ENCODE measurements around the gene S100A4. TPM values are rescaled to one million over a fixed set of nuclear protein-coding genes. Genes with fewer than 3 reads are reported as not detected.

S100A4 gene
- total RNA-seq, 1 donor from 2014 or later: 337 TPM

DNA sequence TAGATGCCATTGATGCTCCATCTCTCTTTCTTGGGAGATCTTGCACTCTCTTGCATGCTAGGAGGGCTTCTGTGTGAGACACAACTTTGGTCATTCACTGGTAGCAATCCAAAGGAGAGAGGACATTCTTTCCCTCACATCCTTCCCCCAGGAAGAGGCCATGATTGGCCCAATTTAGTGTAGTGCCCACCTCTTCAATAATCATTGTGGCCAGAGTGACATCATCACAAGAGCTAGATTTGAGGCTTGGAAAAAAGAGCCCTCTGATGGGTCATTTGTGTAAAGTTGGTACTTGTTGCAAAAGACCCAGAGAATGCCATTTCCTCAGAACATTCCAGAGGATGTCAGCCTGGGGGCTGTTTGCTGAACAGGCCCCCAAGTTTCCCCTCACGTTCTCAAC lies 40.0 kb downstream of the S100A4 start:
- Mint-ChIP-seq H3K27ac (ENCODE audit: unreplicated experiment) (no peak overlapping the region), H3K27me3 (ENCODE audit: unreplicated experiment) (peaks cover 8% of the 10 kb centered on the region), H3K36me3 (ENCODE audit: unreplicated experiment) (no peaks in the 10 kb centered on the region), H3K9me3 (ENCODE audit: unreplicated experiment) (no peaks in the 10 kb centered on the region), H3K4me3 (ENCODE audit: unreplicated experiment) (no peak overlapping the region), H3K4me1 (ENCODE audit: unreplicated experiment) (peaks cover 24% of the 10 kb centered on the region)
- TF ChIP-seq, protein P1, sequence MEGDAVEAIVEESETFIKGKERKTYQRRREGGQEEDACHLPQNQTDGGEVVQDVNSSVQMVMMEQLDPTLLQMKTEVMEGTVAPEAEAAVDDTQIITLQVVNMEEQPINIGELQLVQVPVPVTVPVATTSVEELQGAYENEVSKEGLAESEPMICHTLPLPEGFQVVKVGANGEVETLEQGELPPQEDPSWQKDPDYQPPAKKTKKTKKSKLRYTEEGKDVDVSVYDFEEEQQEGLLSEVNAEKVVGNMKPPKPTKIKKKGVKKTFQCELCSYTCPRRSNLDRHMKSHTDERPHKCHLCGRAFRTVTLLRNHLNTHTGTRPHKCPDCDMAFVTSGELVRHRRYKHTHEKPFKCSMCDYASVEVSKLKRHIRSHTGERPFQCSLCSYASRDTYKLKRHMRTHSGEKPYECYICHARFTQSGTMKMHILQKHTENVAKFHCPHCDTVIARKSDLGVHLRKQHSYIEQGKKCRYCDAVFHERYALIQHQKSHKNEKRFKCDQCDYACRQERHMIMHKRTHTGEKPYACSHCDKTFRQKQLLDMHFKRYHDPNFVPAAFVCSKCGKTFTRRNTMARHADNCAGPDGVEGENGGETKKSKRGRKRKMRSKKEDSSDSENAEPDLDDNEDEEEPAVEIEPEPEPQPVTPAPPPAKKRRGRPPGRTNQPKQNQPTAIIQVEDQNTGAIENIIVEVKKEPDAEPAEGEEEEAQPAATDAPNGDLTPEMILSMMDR (IDR thresholded peaks at IDR 0.05): no peak
- no peak for DNase-seq (ENCODE audit: extremely low spot score, unreplicated experiment)

DNA sequence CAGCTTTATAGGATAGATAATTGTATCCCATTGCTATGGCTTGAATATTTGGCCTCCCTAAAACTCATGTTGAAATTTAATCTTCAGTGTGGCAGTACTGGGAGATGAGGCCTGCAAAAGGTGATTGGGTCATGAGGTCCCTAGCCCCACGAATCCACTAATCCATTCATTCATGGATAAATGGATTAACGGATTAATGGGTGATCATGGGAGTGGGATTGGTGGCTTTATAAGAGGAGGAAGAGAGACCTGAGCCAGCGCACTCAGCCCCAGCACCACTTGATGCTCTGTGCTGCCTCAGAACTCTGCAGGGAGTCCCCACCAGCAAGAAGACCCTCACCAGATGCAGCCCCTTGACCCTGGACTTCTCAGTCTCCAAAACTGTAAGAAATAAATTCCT lies 41.8 kb downstream of the S100A4 start:
- H3K4me1 Mint-ChIP-seq (ENCODE audit: unreplicated experiment): peaks cover 24% of the 10 kb centered on the region
- no peaks in the 10 kb centered on the region for H3K36me3 Mint-ChIP-seq (ENCODE audit: unreplicated experiment)
- H3K9me3 Mint-ChIP-seq (ENCODE audit: unreplicated experiment): no peaks in the 10 kb centered on the region
- no peak overlapping the region for H3K27ac Mint-ChIP-seq (ENCODE audit: unreplicated experiment)
- no peak for DNase-seq (ENCODE audit: extremely low spot score, unreplicated experiment)
- TF ChIP-seq, protein P1 (IDR thresholded peaks at IDR 0.05): no peak
- peaks cover 25% of the 10 kb centered on the region for H3K27me3 Mint-ChIP-seq (ENCODE audit: unreplicated experiment)
- no peak overlapping the region for H3K4me3 Mint-ChIP-seq (ENCODE audit: unreplicated experiment)

DNA sequence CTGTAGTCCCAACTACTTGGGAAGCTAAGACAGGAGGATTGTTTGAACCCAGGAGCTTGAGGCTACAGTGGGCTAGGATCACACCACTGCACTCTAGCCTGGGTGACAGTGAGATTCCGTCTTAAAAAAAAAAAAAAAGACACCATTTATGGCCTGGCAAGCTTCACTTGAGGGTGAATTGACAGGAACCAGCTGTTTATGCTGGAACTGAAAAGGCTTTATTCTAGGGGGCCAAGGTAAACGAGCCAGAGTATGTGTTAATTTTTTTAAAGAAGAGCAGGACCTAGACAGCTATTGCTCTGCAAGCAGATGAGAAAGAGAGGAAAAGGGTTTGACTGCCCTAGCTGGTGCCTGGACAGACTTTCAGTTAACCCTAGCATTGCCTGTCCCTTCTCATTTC lies 46.9 kb downstream of the S100A4 start:
- Mint-ChIP-seq H3K4me3 (ENCODE audit: unreplicated experiment) (no peak overlapping the region), H3K27me3 (ENCODE audit: unreplicated experiment) (peaks cover 62% of the 10 kb centered on the region), H3K36me3 (ENCODE audit: unreplicated experiment) (no peaks in the 10 kb centered on the region), H3K4me1 (ENCODE audit: unreplicated experiment) (no peaks in the 10 kb centered on the region), H3K9me3 (ENCODE audit: unreplicated experiment) (no peaks in the 10 kb centered on the region), H3K27ac (ENCODE audit: unreplicated experiment) (no peak overlapping the region)
- TF ChIP-seq, protein P1 (IDR thresholded peaks at IDR 0.05): no peak
- DNase-seq (ENCODE audit: extremely low spot score, unreplicated experiment): no peak

DNA sequence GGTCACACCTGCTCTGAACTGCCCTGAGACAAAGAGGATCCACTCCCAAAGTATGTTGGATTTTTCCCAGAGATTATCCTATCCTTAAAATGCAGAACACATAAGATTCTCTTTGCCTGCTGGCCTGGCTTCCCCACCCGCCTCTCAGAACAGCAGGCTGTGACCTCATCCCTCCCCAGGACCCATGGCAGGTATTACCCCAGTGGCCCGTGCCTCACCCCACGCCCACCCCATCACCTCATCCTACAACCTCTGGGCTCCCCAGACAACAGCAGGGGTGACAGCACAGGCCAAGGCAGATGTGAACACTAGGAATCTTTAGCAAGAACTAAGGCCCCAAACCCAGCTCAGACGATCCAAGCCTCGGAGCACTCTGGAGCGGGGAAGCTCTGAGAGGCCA lies 50.1 kb downstream of the S100A4 start:
- no peaks in the 10 kb centered on the region for H3K9me3 Mint-ChIP-seq (ENCODE audit: unreplicated experiment)
- H3K27me3 Mint-ChIP-seq (ENCODE audit: unreplicated experiment): peaks cover 69% of the 10 kb centered on the region
- TF ChIP-seq, protein P1 (IDR thresholded peaks at IDR 0.05): no peak
- no peak for DNase-seq (ENCODE audit: extremely low spot score, unreplicated experiment)
- H3K4me3 Mint-ChIP-seq (ENCODE audit: unreplicated experiment): no peak overlapping the region
- H3K4me1 Mint-ChIP-seq (ENCODE audit: unreplicated experiment): no peaks in the 10 kb centered on the region
- no peak overlapping the region for H3K27ac Mint-ChIP-seq (ENCODE audit: unreplicated experiment)
- no peaks in the 10 kb centered on the region for H3K36me3 Mint-ChIP-seq (ENCODE audit: unreplicated experiment)

DNA sequence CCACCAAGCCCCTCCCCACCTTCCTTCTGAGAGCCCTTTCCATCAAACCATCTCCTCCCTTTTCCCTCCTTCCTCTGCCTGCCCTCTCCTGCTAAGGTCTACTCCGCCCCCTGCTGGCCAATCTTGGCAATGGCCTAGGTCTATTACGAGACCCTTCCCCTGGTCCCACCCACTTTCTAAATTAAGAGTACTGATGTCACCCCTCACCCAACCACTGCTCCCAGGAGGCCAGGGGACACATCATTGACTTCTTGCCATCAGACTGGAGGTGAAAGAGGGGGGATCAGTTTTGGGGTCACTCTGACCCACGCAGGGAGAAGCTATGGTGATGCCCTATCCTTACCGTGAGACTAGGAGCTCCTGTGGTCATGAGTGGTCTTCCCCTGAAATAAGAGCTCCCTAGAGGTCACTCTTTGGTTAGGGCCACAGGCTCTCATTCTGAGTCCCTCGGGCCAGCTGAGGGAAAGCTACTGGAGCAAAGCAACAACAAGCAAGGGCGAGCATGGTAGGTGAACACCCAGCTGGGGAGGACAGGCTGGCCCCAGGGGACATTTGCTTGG lies 50.5 kb downstream of the S100A4 start:
- H3K27me3 Mint-ChIP-seq (ENCODE audit: unreplicated experiment): peaks cover 64% of the 10 kb centered on the region
- H3K9me3 Mint-ChIP-seq (ENCODE audit: unreplicated experiment): no peaks in the 10 kb centered on the region
- H3K36me3 Mint-ChIP-seq (ENCODE audit: unreplicated experiment): no peaks in the 10 kb centered on the region
- no peak overlapping the region for H3K4me3 Mint-ChIP-seq (ENCODE audit: unreplicated experiment)
- H3K4me1 Mint-ChIP-seq (ENCODE audit: unreplicated experiment): no peaks in the 10 kb centered on the region
- H3K27ac Mint-ChIP-seq (ENCODE audit: unreplicated experiment): no peak overlapping the region
- TF ChIP-seq, protein P1 (IDR thresholded peaks at IDR 0.05): peak; percentile 91
- DNase-seq (ENCODE audit: extremely low spot score, unreplicated experiment): peak; percentile 93

Other genes with a start within 250 kb of the S100A4 start
- gene PGLYRP3, start 232.9 kb downstream of the S100A4 start, total RNA-seq: not detected in 2 replicates
- not detected in 2 replicates for gene PGLYRP4, start 197.0 kb downstream of the S100A4 start, total RNA-seq
- not detected in 2 replicates for gene S100A9, start 188.0 kb downstream of the S100A4 start, total RNA-seq
- not detected in 2 replicates for gene S100A12, start 170.2 kb downstream of the S100A4 start, total RNA-seq
- not detected in 2 replicates for gene S100A8, start 154.7 kb downstream of the S100A4 start, total RNA-seq
- not detected in 2 replicates for gene S100A7A, start 129.3 kb downstream of the S100A4 start, total RNA-seq
- gene S100A7, start 85.2 kb downstream of the S100A4 start, total RNA-seq: not detected in 2 replicates
- 0.99 and 1.1 TPM in 2 replicates for gene S100A6, start 9.8 kb downstream of the S100A4 start, total RNA-seq
- 1.0 TPM in 1 of 2 replicates, not detected in the other for gene S100A5, start 4.9 kb downstream of the S100A4 start, total RNA-seq
- 5.7 and 7.5 TPM in 2 replicates for gene S100A3, start 3.5 kb upstream of the S100A4 start, total RNA-seq
- 8.9 and 11.7 TPM in 2 replicates for gene S100A2, start 20.0 kb upstream of the S100A4 start, total RNA-seq
- 134 and 143 TPM in 2 replicates for gene S100A16, start 67.3 kb upstream of the S100A4 start, total RNA-seq
- gene S100A14, start 70.5 kb upstream of the S100A4 start, total RNA-seq: not detected in 2 replicates
- 126 and 128 TPM in 2 replicates for gene S100A13, start 81.7 kb upstream of the S100A4 start, total RNA-seq
- gene S100A1, start 82.6 kb upstream of the S100A4 start, total RNA-seq: 1.1 TPM in 1 of 2 replicates, not detected in the other
- gene CHTOP, start 88.3 kb upstream of the S100A4 start, total RNA-seq: 74.3 and 75.2 TPM in 2 replicates
- 39.7 and 46.3 TPM in 2 replicates for gene SNAPIN, start 112.9 kb upstream of the S100A4 start, total RNA-seq
- gene ILF2, start 125.2 kb upstream of the S100A4 start, total RNA-seq: 151 and 157 TPM in 2 replicates
- gene NPR1, start 132.9 kb upstream of the S100A4 start, total RNA-seq: 0.16 TPM in 1 of 2 replicates, not detected in the other
- gene INTS3, start 182.2 kb upstream of the S100A4 start, total RNA-seq: 62.7 and 65.9 TPM in 2 replicates
- gene SLC27A3, start 229.6 kb upstream of the S100A4 start, total RNA-seq: 9.9 and 11.9 TPM in 2 replicates